Fibroblast of upper back skin (primary cell): ENCODE results near the gene GGA3.
A peak's percentile ranks its signal among the peaks of the same experiment; 100 is the strongest.

Source experiments
- DNase-seq: peaks from one replicate; pipeline ENCODE4 v3.0.0-alpha.2; 2013

The GGA3 gene

GRCh38 chr17:75244133-75244866, 17.1 kb downstream of the GGA3 start:
- no peak for DNase-seq

- no peak for DNase-seq
These were observed 18.9 kb downstream of the GGA3 start for GRCh38 chr17:75242461-75243042.

GRCh38 chr17:75241996-75242460, 19.4 kb downstream of the GGA3 start:
- DNase-seq: peak; percentile 21

GRCh38 chr17:75241502-75241901, 19.9 kb downstream of the GGA3 start:
- no peak for DNase-seq

- DNase-seq: peak; percentile 34
These were observed 20.3 kb downstream of the GGA3 start for GRCh38 chr17:75241143-75241430.

- peak; percentile 26 for DNase-seq
These were observed 20.8 kb downstream of the GGA3 start for GRCh38 chr17:75240394-75241142.

GRCh38 chr17:75239778-75240393, 21.5 kb downstream of the GGA3 start:
- DNase-seq: no peak

- no peak for DNase-seq
These were observed 22.2 kb downstream of the GGA3 start for GRCh38 chr17:75239214-75239613.

GRCh38 chr17:75238684-75239191, 22.7 kb downstream of the GGA3 start:
- peak; percentile 50 for DNase-seq

- DNase-seq: no peak
These were observed 23.3 kb downstream of the GGA3 start for GRCh38 chr17:75238020-75238580.

- DNase-seq: no peak
These were observed 24.0 kb downstream of the GGA3 start for GRCh38 chr17:75237100-75238014.

GRCh38 chr17:75232786-75233185, 28.6 kb downstream of the GGA3 start:
- DNase-seq: no peak

- DNase-seq: no peak
These were observed 29.5 kb downstream of the GGA3 start for GRCh38 chr17:75231741-75232464.

- no peak for DNase-seq
These were observed 30.3 kb downstream of the GGA3 start for GRCh38 chr17:75231071-75231470.

- no peak for DNase-seq
These were observed 32.6 kb downstream of the GGA3 start for GRCh38 chr17:75228847-75229246.

GRCh38 chr17:75228305-75228704, 33.1 kb downstream of the GGA3 start:
- no peak for DNase-seq

- no peak for DNase-seq
These were observed 33.7 kb downstream of the GGA3 start for GRCh38 chr17:75227729-75228128.

- DNase-seq: no peak
These were observed 36.4 kb downstream of the GGA3 start for GRCh38 chr17:75225016-75225415.

- DNase-seq: no peak
These were observed 41.6 kb downstream of the GGA3 start for GRCh38 chr17:75219815-75220214.

GRCh38 chr17:75218131-75218530, 43.3 kb downstream of the GGA3 start:
- no peak for DNase-seq

GRCh38 chr17:75209061-75209460, 52.3 kb downstream of the GGA3 start:
- no peak for DNase-seq
